GM21526 (cell line): ENCODE data around the gene INAVA.
A peak's percentile ranks its signal among the peaks of the same experiment; 100 is the strongest.

Experiments
- ATAC-seq: cut with Tn5 transposase; IDR thresholded peaks from one replicate; pipeline ENCODE4 v1.9.1; 2021; ENCODE audit warnings: moderate library complexity; ENCODE audit not compliant: unreplicated experiment, low FRiP score

INAVA gene

DNA sequence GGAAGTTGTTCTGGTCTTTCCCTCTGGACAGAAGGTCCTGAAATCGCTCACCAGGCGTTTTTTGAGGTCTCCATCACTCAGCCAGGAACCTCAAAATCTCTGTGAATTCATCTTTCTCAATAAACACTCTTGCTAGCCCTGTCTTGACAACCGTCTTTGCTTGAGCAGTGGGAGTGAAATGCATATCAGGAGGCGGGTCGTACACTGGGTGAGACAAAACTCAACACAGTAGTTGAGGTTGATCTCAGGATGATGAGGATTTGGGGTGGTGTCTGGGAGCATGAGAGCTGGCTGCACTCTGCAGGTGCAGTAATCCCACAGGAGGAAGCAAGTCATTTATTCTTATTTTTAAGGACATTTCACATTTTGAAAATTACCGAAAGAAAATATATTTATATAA is 20.0 kb upstream of the INAVA start:
- no peak for ATAC-seq

DNA sequence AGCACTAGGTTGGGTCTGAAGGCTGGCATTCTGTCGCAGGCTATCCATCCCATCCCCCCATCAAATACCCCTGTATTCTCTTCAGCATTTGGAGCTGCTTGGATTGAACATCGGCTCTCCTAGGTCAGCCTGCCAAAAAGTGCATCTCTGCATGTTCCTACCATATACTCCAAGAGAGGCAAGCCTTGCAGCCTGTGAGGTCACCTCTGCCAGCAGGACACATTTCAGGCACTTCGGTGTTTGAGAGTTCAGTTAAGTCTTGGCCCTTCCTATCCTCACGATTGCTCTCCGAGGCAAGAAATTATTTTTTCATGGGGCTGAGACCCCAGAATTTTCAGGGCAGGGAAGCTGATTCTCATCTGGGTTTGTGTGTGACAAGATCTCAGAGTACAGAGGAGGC is 19.3 kb upstream of the INAVA start:
- no peak for ATAC-seq

DNA sequence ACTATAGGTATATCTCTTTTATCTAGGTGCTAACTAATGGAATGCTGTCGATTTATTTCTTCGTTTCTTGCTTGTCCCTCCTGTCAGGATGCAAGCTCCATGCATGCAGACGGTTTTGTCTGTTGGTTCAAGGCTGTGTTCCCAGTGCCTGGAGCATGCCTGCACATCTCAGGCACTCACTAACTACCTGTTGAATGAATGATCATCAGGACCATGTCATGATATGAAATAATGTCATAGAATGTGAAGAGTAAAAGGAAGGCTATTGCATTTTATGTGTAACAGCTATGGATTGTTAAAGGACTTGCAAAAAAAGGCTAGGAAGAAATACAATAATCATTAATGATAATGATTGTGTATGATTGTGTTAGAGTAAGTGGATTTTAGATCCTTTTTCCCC is 17.7 kb upstream of the INAVA start:
- no peak for ATAC-seq

DNA sequence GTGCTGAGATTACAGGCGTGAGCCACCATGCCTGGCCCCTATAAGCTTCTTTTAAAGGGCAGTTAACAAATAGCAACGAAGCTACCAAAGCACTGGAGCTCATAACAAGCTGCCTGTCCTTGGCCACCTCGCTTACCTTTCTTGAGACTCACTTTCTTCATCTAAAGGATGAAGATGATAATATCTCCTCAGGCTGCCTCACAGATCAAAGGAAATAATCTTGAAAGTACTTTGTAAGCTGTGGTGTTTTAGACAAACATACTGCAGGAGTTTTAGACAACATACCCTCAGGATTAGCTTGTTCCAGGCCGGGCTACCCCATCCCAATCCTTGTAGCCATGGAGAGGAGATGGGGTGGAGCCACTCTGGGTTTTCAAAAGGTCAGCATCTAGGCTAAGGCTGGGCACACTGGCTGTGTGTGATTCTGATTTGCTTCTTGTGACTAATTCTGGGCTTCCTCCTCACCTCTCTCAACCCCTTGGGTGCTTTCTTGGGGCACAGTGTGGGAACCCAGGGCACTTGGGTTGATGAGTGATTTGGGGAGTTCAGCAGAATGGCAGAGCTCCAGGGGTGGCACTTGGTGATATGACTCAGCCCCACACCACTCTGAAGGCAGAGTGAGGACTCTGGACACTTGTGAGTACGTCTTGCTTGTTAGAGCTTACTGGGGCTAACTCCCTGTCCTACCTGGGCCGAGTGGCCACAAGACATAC is 16.7 kb upstream of the INAVA start:
- no peak for ATAC-seq

DNA sequence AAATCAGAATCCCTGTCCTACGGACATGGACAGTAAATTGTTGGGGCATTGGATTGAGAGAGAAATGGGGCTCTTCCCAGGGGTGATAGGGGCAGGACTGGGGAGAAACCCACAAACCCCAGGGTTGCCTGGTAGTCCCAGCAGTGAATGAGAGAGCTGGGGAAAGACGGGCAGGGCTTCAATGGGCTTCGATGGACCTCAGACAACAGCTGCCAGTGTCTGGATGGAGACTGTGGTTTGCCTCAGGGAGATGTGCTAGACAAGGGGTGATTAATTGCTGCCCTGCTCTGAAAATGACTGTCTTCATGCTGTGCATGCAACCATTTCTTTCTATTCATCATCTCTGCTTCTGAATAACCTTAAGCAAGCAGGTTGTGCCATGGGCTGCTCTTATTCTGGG is 14.5 kb upstream of the INAVA start:
- ATAC-seq = no peak

DNA sequence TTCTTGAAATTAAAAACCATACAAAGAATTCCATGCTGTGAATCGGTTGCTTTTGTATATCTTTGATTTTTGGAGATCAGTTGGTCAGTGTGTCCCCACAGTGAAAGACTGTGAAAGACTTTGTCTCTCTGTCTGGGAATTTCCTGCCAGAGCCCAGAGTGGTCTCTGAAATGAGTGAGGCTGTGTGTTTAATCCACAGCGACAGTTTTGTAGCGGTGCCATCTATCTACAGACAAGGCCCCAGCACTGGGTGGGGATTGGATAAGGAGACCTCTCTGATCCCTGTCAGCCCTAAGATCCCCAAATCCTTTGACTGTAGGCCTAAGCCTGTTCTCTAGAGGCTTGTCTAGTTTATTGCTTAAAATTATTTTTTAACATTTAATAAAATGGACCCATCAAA is 11.6 kb upstream of the INAVA start:
- no peak for ATAC-seq

DNA sequence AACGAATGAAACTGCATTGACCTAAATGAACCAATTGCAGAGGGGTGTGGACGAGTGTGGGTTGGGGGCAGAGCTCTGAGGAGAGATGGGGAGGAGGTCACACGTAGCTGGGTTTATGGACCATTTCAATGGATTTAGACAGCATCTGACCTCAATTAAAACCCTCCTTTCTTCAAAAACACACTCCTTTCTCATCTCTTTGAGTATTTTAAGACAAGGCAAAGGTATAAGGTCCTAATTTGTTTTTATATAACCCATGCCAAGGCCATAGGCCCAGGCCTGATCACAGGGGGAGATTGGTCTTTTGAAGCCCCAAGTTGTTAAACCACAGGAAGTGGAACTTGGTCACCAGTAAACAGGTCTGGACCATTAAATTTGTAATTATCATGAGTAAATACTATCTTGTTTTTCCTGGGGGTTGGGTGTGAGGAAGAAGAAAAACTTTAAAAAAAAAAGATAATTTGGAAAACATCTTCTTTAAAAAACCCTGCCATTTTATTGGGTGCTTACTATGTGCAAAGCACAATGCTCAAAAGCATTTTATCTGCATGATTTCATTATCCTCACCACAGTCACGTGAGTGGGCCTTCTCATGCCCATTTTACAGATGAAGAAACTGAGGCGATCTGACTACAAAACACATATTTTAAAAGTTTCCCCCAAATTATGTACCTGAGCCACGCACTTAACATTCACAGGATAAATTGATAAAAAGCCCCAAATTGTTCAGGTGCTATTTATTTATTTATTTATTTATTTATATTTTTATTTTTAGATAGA is 8.9 kb upstream of the INAVA start:
- ATAC-seq = no peak

DNA sequence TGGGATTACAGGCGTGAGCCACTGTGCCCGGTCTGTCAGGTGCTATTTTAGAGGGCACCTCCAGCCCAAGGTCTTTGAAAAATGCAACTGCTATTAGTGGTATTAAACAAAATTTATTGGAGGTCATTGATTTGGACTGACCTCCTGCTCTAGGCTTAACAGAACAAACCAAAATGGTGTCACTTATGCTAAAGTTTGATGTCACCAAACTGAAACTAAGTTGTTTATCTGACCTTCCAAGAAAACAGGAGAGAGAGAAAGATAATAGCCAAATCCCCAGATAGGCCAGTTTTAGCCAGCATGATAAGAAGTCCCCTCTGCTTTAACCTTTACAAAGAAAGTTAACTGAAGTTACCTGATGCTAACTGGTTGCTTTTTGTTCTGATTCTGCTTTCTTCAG is 8.1 kb upstream of the INAVA start:
- no peak for ATAC-seq

DNA sequence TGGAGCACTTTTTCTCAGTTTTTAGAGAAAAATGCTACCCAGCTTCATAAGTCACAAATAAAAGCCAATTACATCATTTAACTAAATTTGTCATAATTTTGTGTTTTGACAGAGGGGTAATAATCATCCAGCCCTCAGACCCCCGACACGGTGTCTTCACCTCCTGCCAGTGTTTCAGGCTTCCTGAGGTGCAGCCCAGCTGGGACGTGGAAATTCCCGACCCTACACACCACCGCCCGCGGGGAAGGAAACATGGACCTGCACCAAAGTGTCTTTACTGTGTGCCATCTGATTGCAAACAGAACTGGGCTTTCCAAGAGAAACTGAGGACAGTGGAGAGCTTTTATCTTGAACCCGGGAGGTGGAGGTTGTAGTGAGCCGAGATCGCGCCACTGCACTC is 7.7 kb upstream of the INAVA start:
- ATAC-seq = no peak

DNA sequence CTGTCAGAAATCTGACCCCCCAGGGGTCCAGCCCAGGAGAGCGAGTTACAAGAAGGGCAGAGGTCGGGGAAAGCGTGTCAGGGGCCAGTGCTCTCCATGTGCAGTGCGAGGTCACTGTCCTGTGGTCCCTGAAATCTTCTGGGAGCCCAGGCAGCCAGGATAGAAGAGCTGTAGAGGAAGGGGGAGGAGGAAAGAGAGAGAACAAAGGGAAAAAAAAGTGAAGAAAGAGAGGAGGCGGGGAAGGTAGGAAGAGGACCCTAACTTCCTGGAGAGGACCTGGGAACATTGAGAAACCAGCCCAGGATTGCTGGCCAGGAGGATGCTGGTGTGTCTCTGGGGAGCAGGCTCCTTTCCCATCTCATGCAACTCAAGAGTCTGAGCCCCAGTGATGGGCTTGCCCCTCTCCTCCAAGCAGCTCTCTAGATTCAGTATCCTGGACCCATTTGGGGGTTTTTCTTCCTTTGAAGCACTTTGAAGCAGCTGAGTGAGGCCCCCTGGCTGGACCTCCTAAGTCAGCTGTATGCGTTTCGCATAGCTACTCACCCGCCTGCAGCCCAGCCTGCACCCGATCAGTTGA is 6.8 kb upstream of the INAVA start:
- ATAC-seq = no peak

DNA sequence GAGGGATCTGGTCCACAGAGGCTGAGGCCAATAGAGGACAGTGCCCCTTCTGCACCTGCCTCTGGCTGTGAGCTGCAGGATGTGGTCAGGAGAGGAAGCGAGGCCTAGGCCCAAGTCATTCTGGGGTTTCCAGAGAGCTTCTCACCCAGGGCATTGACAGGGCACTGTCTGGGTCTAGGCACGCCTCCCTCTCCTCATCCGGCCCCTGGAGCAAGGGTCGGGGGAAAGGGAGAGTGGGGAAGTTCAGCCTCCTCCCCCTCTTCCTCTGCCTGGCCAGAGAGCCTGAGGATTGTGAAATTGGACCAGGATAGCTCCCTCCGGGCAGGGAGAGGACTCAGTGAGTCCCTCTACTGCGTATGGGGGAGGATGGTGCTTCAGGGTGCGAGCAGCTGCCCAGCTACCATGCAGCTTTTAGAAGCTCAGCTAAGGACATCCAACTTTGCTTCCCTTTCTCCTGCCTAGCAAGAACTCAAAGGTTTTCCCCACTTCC is 6.3 kb upstream of the INAVA start:
- ATAC-seq = peak; percentile 87

DNA sequence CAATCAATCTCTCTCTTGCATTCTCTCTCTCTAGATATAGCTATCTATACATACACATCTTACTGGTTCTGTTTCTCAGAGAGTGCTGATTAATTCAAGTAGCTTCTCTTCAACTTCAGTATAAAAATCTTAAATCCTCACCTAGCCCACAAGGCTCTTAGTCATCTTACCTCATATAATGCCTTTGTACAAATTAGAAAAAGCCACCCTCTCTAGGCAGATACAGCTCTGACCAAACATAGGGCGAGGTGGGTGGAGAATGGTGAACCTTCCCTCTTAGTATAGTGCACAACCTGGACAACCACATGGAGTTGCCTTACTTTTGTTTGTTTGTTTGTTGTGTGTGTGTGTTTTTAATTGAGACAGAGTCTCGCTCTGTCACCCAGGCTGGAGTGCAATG is 5.1 kb upstream of the INAVA start:
- ATAC-seq = no peak

DNA sequence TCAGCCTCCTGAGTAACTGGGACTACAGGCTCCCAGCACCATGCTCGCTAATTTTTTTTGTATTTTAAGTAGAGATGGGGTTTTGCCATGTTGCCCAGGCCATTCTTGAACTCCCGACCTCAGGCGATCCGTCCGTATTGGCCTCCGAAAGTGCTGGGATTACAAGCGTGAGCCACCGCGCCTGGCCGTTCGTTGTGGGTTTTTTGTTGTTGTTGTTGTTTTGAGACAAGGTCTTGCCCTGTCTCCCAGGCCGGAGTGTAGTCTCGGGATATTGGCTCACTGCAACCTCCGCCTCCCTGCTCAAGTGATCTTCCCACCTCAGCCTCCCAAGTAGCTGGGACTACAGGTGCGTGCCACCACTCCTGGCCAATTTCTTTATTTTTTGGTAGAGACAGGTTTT is 4.7 kb upstream of the INAVA start:
- ATAC-seq = no peak

DNA sequence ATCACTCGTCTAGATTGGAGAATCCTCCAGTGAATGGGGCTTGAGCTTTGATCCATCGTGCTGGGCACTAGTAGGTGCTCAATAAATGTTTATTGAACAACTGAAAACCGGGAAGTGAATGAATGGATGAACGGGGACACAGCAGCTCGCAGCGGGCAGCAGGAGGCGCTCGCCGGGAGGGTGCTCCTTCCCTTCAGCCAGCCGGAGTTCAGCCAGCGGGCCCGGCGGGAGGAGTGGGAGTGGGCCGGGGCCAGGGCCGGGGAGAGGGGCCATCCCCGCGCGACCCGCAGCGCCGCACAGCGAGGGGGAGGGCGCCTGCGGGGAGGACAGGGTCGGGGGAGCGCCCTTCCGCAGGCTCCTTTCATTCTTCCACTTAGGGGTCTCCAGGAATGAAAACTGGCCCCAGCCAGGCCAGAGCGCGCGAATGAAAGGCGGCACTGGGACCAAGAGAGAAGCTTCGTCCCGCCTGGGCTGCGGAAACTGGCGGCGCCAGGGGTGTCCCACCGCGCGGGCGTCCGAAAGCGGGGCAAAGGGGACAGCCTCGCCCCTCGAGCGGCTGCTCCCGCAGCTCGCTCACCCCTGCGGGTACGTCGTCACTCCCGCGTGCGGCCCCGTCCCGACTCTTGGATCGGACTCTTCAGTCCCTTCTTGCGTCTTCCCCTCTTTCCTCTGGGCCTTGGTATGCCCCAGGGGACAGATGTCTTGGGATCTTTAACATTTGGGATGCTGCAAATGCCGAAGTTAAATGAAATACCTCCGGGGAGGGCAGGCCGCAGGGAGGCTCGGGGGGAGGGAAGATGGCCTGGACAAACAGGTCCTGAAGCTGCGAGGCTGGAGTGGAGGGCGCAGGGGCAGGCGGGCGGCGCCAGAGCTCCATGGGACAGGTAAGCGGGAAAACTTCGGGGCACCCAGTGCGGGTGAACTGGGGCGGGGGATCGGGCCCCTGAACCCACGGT is 3.6 kb upstream of the INAVA start:
- no peak for ATAC-seq

DNA sequence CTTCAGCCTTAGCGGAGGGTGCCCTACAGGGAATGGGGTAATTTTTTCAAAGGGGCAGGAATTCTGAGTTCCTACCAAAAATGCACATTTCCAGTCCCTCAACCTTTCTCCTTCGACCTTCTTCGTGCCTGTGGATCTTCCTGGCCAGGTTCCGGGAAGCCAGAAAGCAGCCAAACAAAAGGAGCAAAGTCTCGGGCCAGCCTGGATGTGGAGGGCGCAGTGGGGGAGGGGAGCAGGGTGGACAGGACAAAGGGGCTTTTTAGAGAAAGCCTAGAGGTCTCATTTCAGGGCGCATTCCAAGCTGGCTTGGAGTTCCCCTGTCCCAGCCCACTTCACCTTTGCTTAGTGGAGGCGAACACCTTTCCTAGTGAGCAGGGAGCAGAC is 2.9 kb upstream of the INAVA start:
- no peak for ATAC-seq

DNA sequence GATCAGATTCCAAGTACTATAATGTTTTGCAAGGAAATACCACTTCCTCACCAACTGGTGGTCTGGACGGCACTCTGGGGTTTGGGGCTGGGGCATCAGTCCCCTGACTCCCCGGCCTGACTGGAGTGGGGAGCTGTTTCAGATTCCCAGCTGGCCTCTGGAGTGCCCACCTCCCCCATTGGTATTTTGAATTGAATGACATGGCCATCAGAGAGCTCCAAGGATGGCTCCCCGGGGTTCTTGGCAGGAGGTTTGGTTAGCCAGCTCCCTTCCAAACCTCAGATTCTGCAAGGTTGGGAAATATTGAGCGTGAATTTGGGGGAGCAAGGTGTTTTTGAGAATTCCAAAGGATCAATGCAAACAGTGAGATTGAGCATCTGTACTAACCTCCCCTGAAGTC is 2.2 kb upstream of the INAVA start:
- ATAC-seq = no peak

DNA sequence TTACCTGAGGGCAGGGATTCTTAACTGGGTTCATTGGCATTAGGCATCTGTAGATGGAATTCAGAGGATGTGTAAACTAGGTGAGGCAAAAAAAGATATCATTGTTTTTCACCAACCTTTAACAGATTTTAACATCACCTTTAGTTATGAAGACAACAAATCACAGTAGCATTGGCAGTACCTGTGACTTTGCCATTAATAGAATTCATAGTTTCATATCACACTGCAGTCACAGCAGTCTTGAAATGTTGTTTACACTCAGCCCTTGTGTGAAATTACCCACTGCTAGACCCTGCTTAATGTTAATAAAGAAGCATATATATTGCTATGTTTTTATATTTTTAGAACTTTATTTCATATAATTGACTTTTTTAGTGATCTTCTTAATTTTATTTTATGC is 1.7 kb upstream of the INAVA start:
- no peak for ATAC-seq

DNA sequence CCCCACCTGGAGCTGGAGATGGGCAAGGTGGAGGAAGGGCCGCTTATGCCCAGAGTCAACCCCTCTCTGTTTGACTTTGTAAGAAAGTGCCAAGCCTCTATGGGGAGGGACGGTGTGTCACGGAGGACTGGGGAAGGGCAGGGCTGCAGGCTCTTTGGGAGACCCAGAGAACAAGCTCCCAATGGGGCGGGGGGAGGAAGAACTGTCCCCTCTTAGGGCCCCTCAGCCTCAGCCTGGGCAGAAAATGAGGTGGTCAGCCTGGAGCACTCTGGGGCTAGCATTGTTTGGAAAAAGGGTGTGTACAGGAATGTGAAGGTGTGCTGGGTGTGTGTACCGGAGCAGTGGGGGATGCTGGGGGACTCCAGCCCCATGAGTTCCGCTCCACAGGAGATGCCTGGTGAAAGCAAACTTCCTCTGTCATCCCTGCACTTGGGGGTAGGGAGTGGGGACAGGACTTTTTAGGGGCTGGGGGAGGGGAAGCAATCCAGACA is 1.2 kb upstream of the INAVA start:
- ATAC-seq = no peak

DNA sequence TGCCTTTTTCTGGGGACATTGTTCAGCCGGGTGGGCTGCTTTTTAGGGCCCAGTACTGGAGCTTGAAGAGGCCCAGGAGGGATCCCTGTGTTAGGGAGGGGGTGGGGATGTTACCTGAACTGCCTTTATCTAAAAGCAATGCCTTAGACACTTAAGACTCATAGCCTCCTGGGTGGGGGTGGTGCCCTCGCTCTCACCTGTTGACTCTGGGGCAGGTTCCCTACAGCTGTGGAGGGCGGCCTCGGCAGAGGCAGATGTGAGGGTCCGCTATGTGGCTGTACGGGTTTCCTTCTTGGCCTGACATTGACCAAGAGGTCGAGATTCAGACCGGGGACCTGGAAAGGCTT is 716 bp downstream of the INAVA start:
- no peak for ATAC-seq

DNA sequence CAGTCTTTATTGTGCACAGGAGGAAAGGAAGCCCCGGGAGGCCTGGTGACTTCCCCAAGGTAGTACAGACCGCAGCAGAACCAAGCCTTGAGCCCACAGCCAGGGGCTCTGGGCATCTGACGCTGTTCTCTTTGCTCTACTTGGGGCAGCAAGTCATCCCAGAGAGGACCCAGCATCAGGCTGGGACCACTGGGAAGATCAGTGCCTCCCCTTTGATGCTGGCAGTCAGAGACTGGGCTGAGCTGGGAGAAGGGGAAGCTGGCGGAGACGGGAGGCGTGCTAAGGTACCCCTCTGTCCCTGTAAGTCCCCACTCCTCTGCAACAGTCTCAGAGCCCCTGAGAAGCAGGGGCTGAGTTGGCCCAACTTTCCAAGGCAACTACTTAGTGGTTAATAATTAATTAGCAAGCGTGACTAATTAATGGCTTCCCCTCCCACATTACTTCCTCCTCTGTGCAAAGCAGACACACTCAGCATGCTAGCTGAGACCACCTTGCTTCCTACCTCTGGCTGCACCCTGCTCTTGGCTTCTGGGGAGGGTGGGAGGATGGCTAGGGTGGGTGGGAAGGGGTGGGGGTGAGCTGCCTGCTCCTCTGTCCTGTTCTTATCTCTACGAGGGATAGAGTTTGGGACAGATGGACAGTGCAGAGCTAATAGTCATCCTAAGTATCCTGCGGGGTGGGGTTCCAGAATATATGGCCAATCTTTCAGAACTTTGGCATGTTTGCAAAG is 1.3 kb downstream of the INAVA start:
- ATAC-seq = no peak
